SK-N-SH (cell line): ENCODE results near the gene MTRF1. TPM values are rescaled to one million over a fixed set of nuclear protein-coding genes. Genes with fewer than 3 reads are reported as not detected.
"Not testable (repeated sequence)": the region's sequence is repeated elsewhere in the genome, so short reads cannot be mapped to it uniquely, and the experiment has no call there.

Source experiments
- CTCF ChIA-PET: fragments of 300-600, 350-600 bp; formaldehyde crosslinking; extraction: SDS; loops from one replicate; lab custom pipeline; 2021; lab: Yijun Ruan, JAX
- POLR2A ChIA-PET: fragments of 350-600 bp; sonication (Branson Sonifier 250); formaldehyde crosslinking; extraction: SDS; loops from one replicate; lab custom pipeline; 2020; ENCODE audit warnings: antibody characterized with exemption, inconsistent platforms; lab: Yijun Ruan, JAX
- DNase-seq: peaks from one replicate; pipeline ENCODE4 v3.0.0; 2012
- H2AFZ ChIP-seq: fragments of 200-600 bp; sonication (generic); 2 replicates; pipeline ENCODE4 v1.8.1; 2016; ENCODE audit warnings: antibody characterized with exemption, mild to moderate bottlenecking, low read depth
- H3F3A ChIP-seq: fragments of 200-600 bp; sonication (generic); replicated peaks from 2 replicates; pipeline ENCODE3; 2016; ENCODE audit warnings: antibody characterized with exemption, mild to moderate bottlenecking; ENCODE audit not compliant: insufficient read depth
- H3K27ac ChIP-seq, 2 experiments: fragments of 200-500 bp in 1 of 2; fragments of 200-600 bp in 1 of 2; sonication (Bioruptor generic) in 1 of 2; sonication (generic), shearing (Covaris generic) in 1 of 2; 2 replicates each; pipeline versions ENCODE4 v1.5.1 to v1.6.1; 2014 to 2016; ENCODE audit warnings: low read depth in 2 of 2, inconsistent platforms in 1 of 2, low read length in 1 of 2, mild to moderate bottlenecking in 1 of 2, mixed read lengths in 1 of 2
- H3K27me3 ChIP-seq: fragments of 200-600 bp; sonication (generic), shearing (Covaris generic); 2 replicates; pipeline ENCODE4 v1.6.1; 2016; ENCODE audit warnings: mixed run types; ENCODE audit not compliant: insufficient read depth
- H3K36me3 ChIP-seq, 2 experiments: fragments of 200-500 bp in 1 of 2; fragments of 200-600 bp in 1 of 2; sonication (Bioruptor generic) in 1 of 2; sonication (generic) in 1 of 2; replicated peaks in 1 of 2; 2 replicates each; pipeline versions ENCODE3 to v1.5.1; 2014 to 2016; ENCODE audit warnings: low read length in 1 of 2, mild to moderate bottlenecking in 1 of 2; ENCODE audit not compliant: insufficient read depth in 2 of 2, control insufficient read depth in 1 of 2
- H3K4me1 ChIP-seq, 2 experiments: fragments of 200-500 bp in 1 of 2; fragments of 200-600 bp in 1 of 2; sonication (Bioruptor generic) in 1 of 2; sonication (generic), shearing (Covaris generic) in 1 of 2; 2 replicates each; pipeline versions ENCODE4 v1.5.1 to v1.6.1; 2014 to 2016; ENCODE audit warnings: low read depth in 1 of 2, low read length in 1 of 2, mixed run types in 1 of 2; ENCODE audit not compliant: insufficient read depth in 2 of 2, control insufficient read depth in 1 of 2
- H3K4me2 ChIP-seq: fragments of 200-600 bp; sonication (generic), shearing (Covaris generic); 2 replicates; pipeline ENCODE4 v1.6.1; 2017; ENCODE audit warnings: mixed run types
- H3K4me3 ChIP-seq, 2 experiments: fragments of 200-500 bp in 1 of 2; fragments of 200-600 bp in 1 of 2; sonication (Bioruptor generic) in 1 of 2; sonication (generic), shearing (Covaris generic) in 1 of 2; 2 replicates each; pipeline versions ENCODE4 v1.5.1 to v1.8.1; 2014 to 2016; ENCODE audit warnings: low read depth in 2 of 2, inconsistent platforms in 1 of 2, low read length in 1 of 2, mild to moderate bottlenecking in 1 of 2, mixed read lengths in 1 of 2, moderate library complexity in 1 of 2
- H3K79me2 ChIP-seq: fragments of 200-600 bp; sonication (generic); 2 replicates; pipeline ENCODE4 v1.8.1; 2017; ENCODE audit warnings: mild to moderate bottlenecking; ENCODE audit not compliant: insufficient read depth
- H3K9ac ChIP-seq: fragments of 200-600 bp; sonication (generic); 2 replicates; pipeline ENCODE4 v1.6.1; 2017; ENCODE audit warnings: mixed run types
- H3K9me2 ChIP-seq: fragments of 200-600 bp; sonication (generic); 2 replicates; pipeline ENCODE4 v1.6.1; 2017; ENCODE audit warnings: mixed run types
- H3K9me3 ChIP-seq: fragments of 200-600 bp; sonication (generic); 2 replicates; pipeline ENCODE4 v1.6.1; 2017; ENCODE audit warnings: mixed run types, mild to moderate bottlenecking, moderate library complexity
- H4K20me1 ChIP-seq: fragments of 200-600 bp; sonication (generic); 2 replicates; pipeline ENCODE4 v1.6.1; 2017; ENCODE audit warnings: mild to moderate bottlenecking, mixed run types; ENCODE audit not compliant: insufficient read depth
- TEAD4 ChIP-seq: IDR thresholded peaks from 2 replicates; pipeline ENCODE4 v1.4.0; 2012; ENCODE audit warnings: mild to moderate bottlenecking, borderline replicate concordance; ENCODE audit not compliant: insufficient read depth
- WGBS: methylation state at CpG from one replicate; pipeline ENCODE4 v1.1.6; 2017; ENCODE audit warnings: low lambda C conversion rate; 5-methylcytosine and 5-hydroxymethylcytosine counted together
- polyA plus RNA-seq, 3 experiments: library from polyadenylated mRNA; depleted of rRNA; stranded (reverse); fragments of >200 nt; gene quantifications; 2 replicates each; pipeline ENCODE4 v1.2.3, GENCODE V29; 2012

MTRF1 gene
- polyA plus RNA-seq, 1 of the 3 experiments (the other 2 are of a cell fraction): 9.2 TPM

DNA sequence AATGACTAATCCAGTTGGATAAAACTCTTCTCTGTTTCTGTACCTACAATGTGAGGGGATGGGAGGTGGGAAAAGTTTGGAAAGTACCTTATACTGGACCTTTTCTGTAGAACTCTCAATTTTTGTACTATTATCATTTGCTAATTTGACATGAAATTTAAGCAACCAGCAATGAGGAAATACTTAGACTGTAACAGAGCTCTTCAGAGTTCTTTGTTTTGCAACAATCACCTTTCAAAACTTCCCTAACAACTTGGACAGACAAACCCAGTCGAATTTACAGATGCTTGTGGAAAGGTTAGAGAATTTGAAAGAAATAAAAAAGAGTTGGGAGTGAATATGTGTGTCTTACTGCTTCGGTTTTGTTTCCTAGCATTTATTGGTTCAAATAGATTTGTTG lies 85.8 kb downstream of the MTRF1 start:
- Histone ChIP-seq H3F3A (no peaks in the 10 kb centered on the region), H3K27ac (no peak overlapping the region), H3K4me2 (no peak overlapping the region), H3K9me3 (0 out of 2 replicates have a peak, but pooled peaks cover 10% of the 10 kb centered on the region), H3K4me3 (no peak overlapping the region), H3K9me2 (no peaks in the 10 kb centered on the region), H3K27me3 (no peaks in the 10 kb centered on the region), H2AFZ (no peak overlapping the region), H3K79me2 (no peaks in the 10 kb centered on the region), H3K4me1 (no peaks in the 10 kb centered on the region), H4K20me1 (no peaks in the 10 kb centered on the region), H3K36me3 (no peaks in the 10 kb centered on the region), H3K9ac (no peak overlapping the region)
- no peak for DNase-seq
- CTCF ChIA-PET: no interaction called here
- TF ChIP-seq TEAD4: no peak
- WGBS: 3% methylated on average over 2 of the region's 2 CpGs
- POLR2A ChIA-PET: no interaction called here

DNA sequence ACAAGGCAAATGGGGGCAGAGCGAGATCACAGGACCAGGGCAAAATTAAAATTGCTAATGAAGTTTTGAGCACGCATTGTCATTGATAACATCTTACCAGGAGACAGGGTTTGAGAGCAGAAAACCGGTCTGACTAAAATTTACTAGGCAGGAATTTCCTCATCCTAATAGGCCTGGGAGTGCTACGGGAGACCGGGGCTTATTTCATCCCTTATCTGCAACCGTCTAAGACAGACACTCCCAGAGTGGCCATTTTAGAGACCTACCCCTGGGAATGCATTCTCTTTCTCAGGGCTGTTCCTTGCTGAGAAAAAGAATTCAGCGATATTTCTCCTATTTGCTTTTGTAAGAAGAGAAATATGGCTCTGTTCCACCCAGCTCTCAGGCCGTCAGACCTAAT lies 87.8 kb downstream of the MTRF1 start:
- H3K27ac ChIP-seq, H2AFZ ChIP-seq, H3K4me1 ChIP-seq, H3K9ac ChIP-seq, DNase-seq, CTCF ChIA-PET, H3K79me2 ChIP-seq, H3F3A ChIP-seq, POLR2A ChIA-PET, H4K20me1 ChIP-seq, H3K36me3 ChIP-seq, H3K27me3 ChIP-seq, H3K4me3 ChIP-seq, H3K4me2 ChIP-seq, H3K9me2 ChIP-seq: not testable (repeated sequence)
- WGBS: 87% methylated on average over 8 of the region's 8 CpGs
- H3K9me3 ChIP-seq: 0 out of 2 replicates have a peak, but pooled peaks cover 10% of the 10 kb centered on the region

Other genes with a start within 250 kb of the MTRF1 start
- 11.1 and 11.6 TPM in 2 replicates for gene ELF1, start 244.3 kb downstream of the MTRF1 start, polyA plus RNA-seq (2012; rRNA removed)
- 6.4 and 6.8 TPM in 2 replicates for gene WBP4, start 202.1 kb downstream of the MTRF1 start, polyA plus RNA-seq (2012; rRNA removed)
- gene KBTBD6, start 130.8 kb downstream of the MTRF1 start, polyA plus RNA-seq (2012; rRNA removed): 1.9 and 2.4 TPM in 2 replicates
- 1.3 and 1.7 TPM in 2 replicates for gene KBTBD7, start 69.0 kb downstream of the MTRF1 start, polyA plus RNA-seq (2012; rRNA removed)
- gene NAA16, start 47.7 kb upstream of the MTRF1 start, polyA plus RNA-seq (2012; rRNA removed): 4.4 and 7.4 TPM in 2 replicates
- gene RGCC, start 194.0 kb upstream of the MTRF1 start, polyA plus RNA-seq (2012; rRNA removed): 0.05 TPM in 1 of 2 replicates, not detected in the other